ENCODE data around the gene CHFR. TPM values are rescaled to one million over a fixed set of nuclear protein-coding genes. Genes with fewer than 3 reads are reported as not detected.

Gene CHFR
- total RNA-seq, 4 donors from 2014 or later: 36.1 to 58.6 (median 39.8) TPM

DNA sequence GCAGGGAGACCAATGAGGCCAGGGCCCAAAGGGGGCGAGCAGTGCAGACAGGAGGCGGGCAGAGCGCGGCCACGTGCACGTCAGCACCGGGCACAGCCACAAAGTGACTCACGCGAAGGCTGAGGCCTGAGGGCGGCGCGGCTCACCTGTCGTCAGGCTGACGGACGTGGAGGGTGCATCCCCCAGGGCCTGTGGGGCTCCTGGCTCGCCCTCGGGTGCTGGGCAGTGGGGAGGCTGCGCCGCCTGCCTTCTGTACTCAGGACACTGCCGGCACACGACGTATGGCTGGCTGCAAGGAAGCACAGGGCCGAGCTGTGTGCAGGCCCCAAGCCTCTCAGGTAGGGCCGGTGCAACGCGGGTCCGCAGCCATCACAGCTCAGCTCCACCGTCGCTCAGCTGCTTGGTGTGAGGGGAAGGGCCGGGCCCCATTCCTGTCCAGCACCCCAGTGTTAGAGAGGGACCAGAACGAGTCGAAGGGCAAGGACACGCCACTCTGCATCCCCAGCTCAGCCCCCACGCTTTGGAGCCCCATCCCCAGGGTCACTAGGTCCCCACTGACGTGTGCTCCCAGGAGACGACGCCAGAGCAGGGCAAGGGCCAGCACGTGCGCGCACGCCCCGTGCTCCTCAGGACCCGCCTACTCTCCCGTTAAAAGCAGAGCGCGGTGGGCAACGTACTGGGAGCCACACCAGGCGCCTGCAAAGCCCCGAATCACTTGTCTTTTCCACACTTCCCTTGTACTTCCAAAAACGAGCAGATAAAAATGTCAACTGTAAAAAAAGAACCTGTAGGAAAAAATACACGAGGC is 33.9 kb downstream of the CHFR start:
- H3K9me3 ChIP-seq: no peaks in the 10 kb centered on the region
- no peaks in the 10 kb centered on the region for H3K27me3 ChIP-seq
- TF ChIP-seq, protein P1, sequence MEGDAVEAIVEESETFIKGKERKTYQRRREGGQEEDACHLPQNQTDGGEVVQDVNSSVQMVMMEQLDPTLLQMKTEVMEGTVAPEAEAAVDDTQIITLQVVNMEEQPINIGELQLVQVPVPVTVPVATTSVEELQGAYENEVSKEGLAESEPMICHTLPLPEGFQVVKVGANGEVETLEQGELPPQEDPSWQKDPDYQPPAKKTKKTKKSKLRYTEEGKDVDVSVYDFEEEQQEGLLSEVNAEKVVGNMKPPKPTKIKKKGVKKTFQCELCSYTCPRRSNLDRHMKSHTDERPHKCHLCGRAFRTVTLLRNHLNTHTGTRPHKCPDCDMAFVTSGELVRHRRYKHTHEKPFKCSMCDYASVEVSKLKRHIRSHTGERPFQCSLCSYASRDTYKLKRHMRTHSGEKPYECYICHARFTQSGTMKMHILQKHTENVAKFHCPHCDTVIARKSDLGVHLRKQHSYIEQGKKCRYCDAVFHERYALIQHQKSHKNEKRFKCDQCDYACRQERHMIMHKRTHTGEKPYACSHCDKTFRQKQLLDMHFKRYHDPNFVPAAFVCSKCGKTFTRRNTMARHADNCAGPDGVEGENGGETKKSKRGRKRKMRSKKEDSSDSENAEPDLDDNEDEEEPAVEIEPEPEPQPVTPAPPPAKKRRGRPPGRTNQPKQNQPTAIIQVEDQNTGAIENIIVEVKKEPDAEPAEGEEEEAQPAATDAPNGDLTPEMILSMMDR (IDR thresholded peaks at IDR 0.05): no peak
- TF ChIP-seq EP300 (IDR thresholded peaks at IDR 0.05) (no peak), POLR2A (IDR thresholded peaks at IDR 0.05) (no peak)
- DNase-seq (ENCODE audit: low spot score in 2 of 2): no peak
- no peak overlapping the region for H3K27ac ChIP-seq
- no peak overlapping the region for H3K4me3 ChIP-seq
- H3K4me1 ChIP-seq: no peaks in the 10 kb centered on the region
- H3K36me3 ChIP-seq: peaks cover 0 to 100% (median 48%) of the 10 kb centered on the region in 3 donors
- WGBS, 2 donors: 92 to 93% methylated on average over 33 to 49 of the region's 51 CpGs

DNA sequence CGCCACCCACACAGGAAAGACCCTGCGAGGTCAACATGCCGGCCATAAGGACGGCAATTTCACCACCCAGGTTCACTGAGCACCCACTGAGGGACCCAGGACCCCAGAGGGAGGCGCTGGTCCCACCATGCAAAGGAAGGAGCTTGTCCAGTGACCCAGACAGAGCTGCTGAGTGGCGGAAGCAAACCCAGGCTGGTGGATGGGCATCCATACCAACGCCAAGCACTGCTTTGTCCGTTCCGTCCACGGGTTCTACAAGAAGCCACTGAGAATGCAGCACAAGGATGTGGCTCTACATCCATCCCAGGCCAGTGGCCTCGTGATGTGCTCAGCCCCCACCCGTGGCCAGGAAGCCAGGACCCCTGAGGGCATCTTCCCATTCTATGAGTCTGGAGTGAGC is 34.9 kb downstream of the CHFR start:
- Histone ChIP-seq H3K4me1 (no peaks in the 10 kb centered on the region), H3K9me3 (no peaks in the 10 kb centered on the region), H3K27ac (no peak overlapping the region), H3K27me3 (no peaks in the 10 kb centered on the region), H3K4me3 (no peak overlapping the region), H3K36me3 (peaks cover 0 to 100% (median 47%) of the 10 kb centered on the region in 3 donors)
- TF ChIP-seq EP300 (IDR thresholded peaks at IDR 0.05) (no peak), POLR2A (IDR thresholded peaks at IDR 0.05) (no peak)
- TF ChIP-seq, protein P1 (IDR thresholded peaks at IDR 0.05): no peak
- DNase-seq (ENCODE audit: low spot score in 2 of 2): no peak
- WGBS, 2 donors: 82 to 89% methylated on average over 6 to 12 of the region's 12 CpGs

DNA sequence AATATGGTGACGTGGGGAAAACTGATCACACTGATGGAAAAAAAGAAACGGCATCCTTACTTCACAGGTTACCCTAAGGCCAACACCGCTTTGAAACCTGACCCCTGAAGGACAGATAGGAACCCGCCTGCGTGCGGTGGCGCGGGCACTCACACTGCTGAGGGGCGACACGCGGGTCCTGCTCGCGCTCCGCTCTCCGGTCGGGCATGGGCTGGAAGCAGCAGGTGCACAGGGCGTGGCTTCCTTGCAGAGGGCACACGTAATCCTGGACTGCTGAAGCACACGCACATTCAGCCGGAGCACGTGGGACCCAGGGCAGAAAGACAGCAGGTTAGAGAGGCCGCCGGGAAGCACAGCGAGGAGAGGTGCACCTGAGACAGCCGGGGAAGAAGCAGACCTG is 35.9 kb downstream of the CHFR start:
- Histone ChIP-seq H3K9me3 (no peaks in the 10 kb centered on the region), H3K4me3 (no peak overlapping the region), H3K27me3 (no peaks in the 10 kb centered on the region), H3K36me3 (peaks cover 0 to 100% (median 54%) of the 10 kb centered on the region in 3 donors), H3K27ac (no peak overlapping the region), H3K4me1 (no peaks in the 10 kb centered on the region)
- no peak for DNase-seq (ENCODE audit: low spot score in 2 of 2)
- TF ChIP-seq, protein P1 (IDR thresholded peaks at IDR 0.05): no peak
- TF ChIP-seq POLR2A (IDR thresholded peaks at IDR 0.05) (no peak), EP300 (IDR thresholded peaks at IDR 0.05) (no peak)
- WGBS, 2 donors: 92 to 93% methylated on average over 25 of the region's 25 CpGs

DNA sequence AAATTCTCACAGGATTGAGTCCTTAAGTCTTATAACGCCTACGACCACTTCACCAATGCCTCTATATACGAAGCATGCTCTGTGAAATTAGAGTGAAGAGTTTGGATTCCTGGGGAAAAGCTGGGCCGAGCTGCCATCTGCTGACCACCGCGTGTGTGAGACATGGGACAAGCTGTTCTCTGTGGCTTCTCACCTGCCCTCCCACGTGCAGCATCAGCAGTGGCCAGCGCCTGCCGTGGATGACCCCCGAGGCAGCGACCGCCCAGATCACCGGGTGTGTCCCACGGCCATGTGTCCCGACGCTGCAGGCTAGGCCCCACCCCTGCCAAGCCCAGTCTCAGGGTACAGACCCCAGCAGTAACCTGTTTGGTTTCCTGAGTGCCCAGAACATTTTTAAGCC is 37.1 kb downstream of the CHFR start:
- Histone ChIP-seq H3K27me3 (no peaks in the 10 kb centered on the region), H3K36me3 (peaks cover 0 to 98% (median 54%) of the 10 kb centered on the region in 3 donors), H3K27ac (no peak overlapping the region), H3K4me3 (no peak overlapping the region), H3K4me1 (no peaks in the 10 kb centered on the region), H3K9me3 (no peaks in the 10 kb centered on the region)
- no peak for DNase-seq (ENCODE audit: low spot score in 2 of 2)
- 93 to 96% methylated on average over 15 to 16 of the region's 16 CpGs for WGBS, 2 donors
- TF ChIP-seq EP300 (IDR thresholded peaks at IDR 0.05) (no peak), POLR2A (IDR thresholded peaks at IDR 0.05) (no peak)
- TF ChIP-seq, protein P1 (IDR thresholded peaks at IDR 0.05): no peak

DNA sequence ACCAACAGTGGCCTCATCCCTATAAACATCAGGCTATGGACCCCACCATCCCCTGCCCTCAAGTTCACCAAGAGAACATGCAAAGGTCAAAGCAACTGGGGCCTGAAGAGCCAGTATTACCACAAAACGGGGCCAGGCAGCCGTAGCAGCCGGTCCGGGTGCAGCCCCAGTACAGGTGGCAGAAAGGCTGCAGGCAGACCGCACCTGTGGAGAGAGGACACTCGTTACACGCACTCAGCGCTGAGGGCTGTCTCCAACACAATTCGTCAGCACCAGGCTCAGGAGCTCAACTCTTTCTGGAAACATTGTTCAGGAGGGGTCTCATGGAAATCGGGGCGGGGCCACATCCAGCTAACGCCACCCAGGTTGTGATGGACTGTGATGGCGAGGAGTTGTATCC is 38.9 kb downstream of the CHFR start:
- WGBS, 2 donors: 95 to 97% methylated on average over 12 to 13 of the region's 13 CpGs

More for the DNA sequence above, 38.9 kb downstream of the CHFR start:
- no peaks in the 10 kb centered on the region for H3K9me3 ChIP-seq
- H3K4me1 ChIP-seq: no peaks in the 10 kb centered on the region
- no peaks in the 10 kb centered on the region for H3K27me3 ChIP-seq
- no peak for TF ChIP-seq EP300 (IDR thresholded peaks at IDR 0.05)
- TF ChIP-seq, protein P1 (IDR thresholded peaks at IDR 0.05): no peak
- DNase-seq (ENCODE audit: low spot score in 2 of 2): no peak
- no peak overlapping the region for H3K4me3 ChIP-seq
- peaks cover 0 to 98% (median 44%) of the 10 kb centered on the region in 3 donors for H3K36me3 ChIP-seq
- no peak overlapping the region for H3K27ac ChIP-seq

Measured in tibial nerve (tissue), 4 donors.